GM18499 (cell line): ENCODE results near the gene CDKN2B-AS1.

Experiments used
- ATAC-seq: cut with Tn5 transposase; IDR thresholded peaks from one replicate; pipeline ENCODE4 v1.9.1; 2021; ENCODE audit warnings: moderate number of reproducible peaks; ENCODE audit not compliant: insufficient read depth, unreplicated experiment

The CDKN2B-AS1 gene

GRCh38 chr9:22005021-22005701 lies 10.6 kb downstream of the CDKN2B-AS1 start:
- ATAC-seq: no peak

GRCh38 chr9:22005702-22006606 lies 11.4 kb downstream of the CDKN2B-AS1 start:
- ATAC-seq: no peak

GRCh38 chr9:22008384-22008716 lies 13.8 kb downstream of the CDKN2B-AS1 start:
- ATAC-seq: no peak

- ATAC-seq: peak; percentile 64
Observed at GRCh38 chr9:22008717-22009505, 14.3 kb downstream of the CDKN2B-AS1 start, which contains the start of gene CDKN2B. Gene CDKN2B, minus strand, starts transcription at chr9:22009305. Its CDS starts 352 bp downstream, at chr9:22008953.

- ATAC-seq: peak; percentile 30
Observed at GRCh38 chr9:22009506-22009867, 14.9 kb downstream of the CDKN2B-AS1 start.

GRCh38 chr9:22010866-22011625 lies 16.5 kb downstream of the CDKN2B-AS1 start:
- ATAC-seq: no peak

GRCh38 chr9:22022396-22022795 lies 27.8 kb downstream of the CDKN2B-AS1 start:
- ATAC-seq: no peak

- no peak for ATAC-seq
Observed at GRCh38 chr9:22026696-22027095, 32.1 kb downstream of the CDKN2B-AS1 start.

GRCh38 chr9:22028394-22028793 lies 33.8 kb downstream of the CDKN2B-AS1 start:
- no peak for ATAC-seq

GRCh38 chr9:22029231-22029630 lies 34.6 kb downstream of the CDKN2B-AS1 start:
- no peak for ATAC-seq

GRCh38 chr9:22030101-22030598 lies 35.6 kb downstream of the CDKN2B-AS1 start:
- ATAC-seq: peak; percentile 92

GRCh38 chr9:22031655-22032411 lies 37.2 kb downstream of the CDKN2B-AS1 start:
- no peak for ATAC-seq

- ATAC-seq: no peak
Observed at GRCh38 chr9:22033012-22033630, 38.5 kb downstream of the CDKN2B-AS1 start.

GRCh38 chr9:22035591-22036011 lies 41.0 kb downstream of the CDKN2B-AS1 start:
- ATAC-seq: no peak

GRCh38 chr9:22036866-22037626 lies 42.5 kb downstream of the CDKN2B-AS1 start:
- no peak for ATAC-seq

- ATAC-seq: no peak
Observed at GRCh38 chr9:22037954-22038690, 43.5 kb downstream of the CDKN2B-AS1 start.

GRCh38 chr9:22039258-22039657 lies 44.7 kb downstream of the CDKN2B-AS1 start:
- no peak for ATAC-seq
